CD14-positive monocyte (primary cell): ENCODE results near the gene BRD2. TPM values are rescaled to one million over a fixed set of nuclear protein-coding genes. Genes with fewer than 3 reads are reported as not detected.

Source experiments
- DNase-seq, 3 donors: peaks; one replicate each; pipeline ENCODE4 v3.0.0-alpha.2; 2011 to 2022
- H2AFZ ChIP-seq: 2 replicates; pipeline ENCODE4 v1.6.0; 2012; ENCODE audit warnings: mild to moderate bottlenecking, low read depth, low read length, inconsistent platforms; ENCODE audit not compliant: insufficient read depth, poor library complexity, severe bottlenecking
- H3K27ac ChIP-seq, 2 donors: 1 replicate in 1 of 2; 2 replicates in 1 of 2; pipeline ENCODE4 v1.5.1; 2012 to 2013; ENCODE audit warnings: low read length in 2 of 2, control low read depth in 1 of 2, inconsistent platforms in 1 of 2, low read depth in 1 of 2, mild to moderate bottlenecking in 1 of 2
- H3K27me3 ChIP-seq, 2 donors: one replicate each; pipeline versions ENCODE4 v1.6.0 to v1.6.1; 2011 to 2013; ENCODE audit warnings: low read length in 2 of 2; ENCODE audit not compliant: control insufficient read depth in 2 of 2, insufficient read depth in 2 of 2
- H3K36me3 ChIP-seq, 2 donors: replicated peaks in 1 of 2; 1 replicate in 1 of 2; 2 replicates in 1 of 2; pipeline versions ENCODE4 v1.5.1 to v1.6.1; 2012 to 2013; ENCODE audit warnings: low read length in 2 of 2, control low read depth in 1 of 2, inconsistent platforms in 1 of 2, mild to moderate bottlenecking in 1 of 2; ENCODE audit not compliant: insufficient read depth in 2 of 2, control insufficient read depth in 1 of 2
- H3K4me1 ChIP-seq, 2 donors: 1 replicate in 1 of 2; 2 replicates in 1 of 2; pipeline versions ENCODE4 v1.5.1 to v1.6.1; 2012 to 2013; ENCODE audit warnings: low read length in 2 of 2, control low read depth in 1 of 2, inconsistent platforms in 1 of 2, mild to moderate bottlenecking in 1 of 2, moderate library complexity in 1 of 2; ENCODE audit not compliant: insufficient read depth in 2 of 2, control insufficient read depth in 1 of 2
- H3K4me2 ChIP-seq: replicated peaks from 2 replicates; pipeline ENCODE3; 2012; ENCODE audit warnings: low read length, moderate library complexity, mild to moderate bottlenecking; ENCODE audit not compliant: poor library complexity, severe bottlenecking; ENCODE audit errors: extremely low read depth
- H3K4me3 ChIP-seq, 3 experiments: fragments of 200-600 bp in 1 of 3; sonication (generic) in 1 of 3; replicated peaks in 1 of 3; 1 replicate in 2 of 3; 2 replicates in 1 of 3; pipeline ENCODE4 v1.5.1; 2011 to 2013; ENCODE audit warnings: low read length in 3 of 3, mild to moderate bottlenecking in 3 of 3, control low read depth in 2 of 3, low read depth in 2 of 3, inconsistent platforms in 1 of 3, moderate library complexity in 1 of 3
- H3K79me2 ChIP-seq: 2 replicates; pipeline ENCODE4 v1.6.0; 2012; ENCODE audit warnings: mild to moderate bottlenecking, control low read depth, inconsistent platforms, low read length, moderate library complexity; ENCODE audit not compliant: insufficient read depth
- H3K9ac ChIP-seq: 2 replicates; pipeline ENCODE4 v1.6.0; 2017; ENCODE audit warnings: low read length, mild to moderate bottlenecking; ENCODE audit not compliant: insufficient read depth, poor library complexity, severe bottlenecking
- H3K9me3 ChIP-seq, 2 donors: replicated peaks in 1 of 2; 1 replicate in 1 of 2; 2 replicates in 1 of 2; pipeline versions ENCODE4 v1.5.1 to v1.6.1; 2012 to 2013; ENCODE audit warnings: low read length in 2 of 2, control low read depth in 1 of 2; ENCODE audit not compliant: control insufficient read depth in 1 of 2, insufficient read depth in 1 of 2
- H4K20me1 ChIP-seq: 2 replicates; pipeline ENCODE4 v1.6.0; 2012; ENCODE audit warnings: mild to moderate bottlenecking, low read length, control low read depth, moderate library complexity; ENCODE audit not compliant: insufficient read depth
- H3K27ac Mint-ChIP-seq, 7 donors: one replicate each; pipeline ENCODE4 v1.8.0; 2020; ENCODE audit warnings: mild to moderate bottlenecking in 7 of 7, mixed read lengths in 7 of 7, moderate library complexity in 6 of 7, inconsistent platforms in 2 of 7
- H3K27me3 Mint-ChIP-seq, 3 donors: one replicate each; pipeline ENCODE4 v1.8.0; 2021 to 2022; ENCODE audit warnings: low read depth in 3 of 3, mild to moderate bottlenecking in 3 of 3, mixed read lengths in 3 of 3, moderate library complexity in 3 of 3, inconsistent platforms in 1 of 3
- H3K36me3 Mint-ChIP-seq, 2 donors: one replicate each; pipeline ENCODE4 v1.8.0; 2020; ENCODE audit warnings: mixed read lengths in 2 of 2, inconsistent platforms in 1 of 2, mild to moderate bottlenecking in 1 of 2
- H3K4me1 Mint-ChIP-seq: one replicate; pipeline ENCODE4 v1.8.0; 2020; ENCODE audit warnings: mild to moderate bottlenecking, mixed read lengths
- H3K4me3 Mint-ChIP-seq, 2 donors: one replicate each; pipeline ENCODE4 v1.8.0; 2020; ENCODE audit warnings: mild to moderate bottlenecking in 2 of 2, mixed read lengths in 2 of 2, moderate library complexity in 1 of 2
- H3K9me3 Mint-ChIP-seq, 7 donors: one replicate each; pipeline ENCODE4 v1.8.0; 2020 to 2022; ENCODE audit warnings: mixed read lengths in 7 of 7, mild to moderate bottlenecking in 6 of 7, moderate library complexity in 6 of 7, inconsistent platforms in 2 of 7
- CTCF ChIP-seq: fragments of 200-600 bp; IDR thresholded peaks from one replicate; pipeline ENCODE4 v1.8.0; 2022; ENCODE audit warnings: antibody characterized with exemption, mild to moderate bottlenecking
- WGBS: methylation state at CpG from one replicate; pipeline ENCODE4 v1.1.5; 2013; ENCODE audit warnings: missing lambda C conversion rate; ENCODE audit not compliant: insufficient coverage; 5-methylcytosine and 5-hydroxymethylcytosine counted together
- intact Hi-C, 2 donors: fragments of 100-400 bp; cut with micrococcal nuclease; formaldehyde crosslinking; loops; one replicate each; pipeline versions ENCODE4 v1.15.0 to v1.15.1; 2023
- polyA plus RNA-seq, 3 donors: library from polyadenylated mRNA; depleted of rRNA in 1 of 3; unstranded in 2 of 3; stranded (reverse) in 1 of 3; fragments of 300-500 nt in 2 of 3; fragments of >200 nt in 1 of 3; fragmentation: Illumina TruSeq in 2 of 3; gene quantifications; 1 replicate in 2 of 3; 2 replicates in 1 of 3; pipeline ENCODE4 v1.2.3, GENCODE V29; 2012 to 2021

BRD2 gene
- polyA plus RNA-seq, 3 donors, result 9.6 to 475 (median 21.7) TPM

GRCh38 chr6:32968867-32969684 lies 682 bp downstream of the BRD2 start:
- peak overlapping the region; percentile 99 for H3K4me2 ChIP-seq
- peaks cover 89% of the 10 kb centered on the region for H3K79me2 ChIP-seq
- Mint-ChIP-seq H3K9me3 (peaks cover 0 to 9% (median 0%) of the 10 kb centered on the region in 7 donors), H3K4me3 (peak overlapping the region; percentile 98 to 100), H3K36me3 (peaks cover 15 to 23% of the 10 kb centered on the region in 2 donors), H3K4me1 (peaks cover 45% of the 10 kb centered on the region), H3K27ac (peak overlapping the region; percentile 98 to 100 (median 99)), H3K27me3 (peaks cover 0 to 10% (median 2%) of the 10 kb centered on the region in 3 donors)
- H2AFZ ChIP-seq, result peak overlapping the region; percentile 86
- peaks cover 32 to 42% of the 10 kb centered on the region in 2 donors for H3K4me1 ChIP-seq
- intact Hi-C loops, result loop anchor here in 1 of 2 donors (2.0 kb wide), 1 partner anchor 16 kb away; the partner anchor contains the start of gene HLA-DMA
- peak overlapping the region; percentile 93 to 96 (median 93) for H3K4me3 ChIP-seq
- H3K9me3 ChIP-seq, result no peaks in the 10 kb centered on the region
- peak; percentile 41 to 71 (median 44) for DNase-seq
- TF ChIP-seq CTCF, result no peak
- H3K36me3 ChIP-seq, result peaks cover 0 to 8% of the 10 kb centered on the region in 2 donors
- peak overlapping the region; percentile 95 to 97 for H3K27ac ChIP-seq
- H4K20me1 ChIP-seq, result peaks cover 21% of the 10 kb centered on the region
- H3K27me3 ChIP-seq, result no peaks in the 10 kb centered on the region
- WGBS, result 0% methylated on average over 26 of the region's 40 CpGs
- peak overlapping the region; percentile 79 for H3K9ac ChIP-seq

- DNase-seq, result peak; percentile 57 to 76 (median 61)
- peaks cover 36 to 43% of the 10 kb centered on the region in 2 donors for H3K4me1 ChIP-seq
- TF ChIP-seq CTCF, result peak; percentile 46
- H3K4me2 ChIP-seq, result peak overlapping the region; percentile 99
- H3K79me2 ChIP-seq, result peaks cover 89% of the 10 kb centered on the region
- Mint-ChIP-seq H3K4me3 (peak overlapping the region; percentile 98 to 100), H3K36me3 (peaks cover 20 to 31% of the 10 kb centered on the region in 2 donors), H3K9me3 (peaks cover 0 to 9% (median 0%) of the 10 kb centered on the region in 7 donors), H3K27me3 (peaks cover 0 to 10% (median 2%) of the 10 kb centered on the region in 3 donors), H3K27ac (peak overlapping the region; percentile 98 to 100 (median 99)), H3K4me1 (peaks cover 47% of the 10 kb centered on the region)
- intact Hi-C loops, result loop anchor here (1.0 to 5.0 kb wide), 5 partner anchors 15 to 128 kb away; partner anchors contain the start of genes HLA-DMA (in 1 of the 2) and PSMB8 (in 1 of the 2)
- peak overlapping the region; percentile 95 to 97 for H3K27ac ChIP-seq
- H3K27me3 ChIP-seq, result no peaks in the 10 kb centered on the region
- H4K20me1 ChIP-seq, result peaks cover 28% of the 10 kb centered on the region
- H2AFZ ChIP-seq, result peak overlapping the region; percentile 58
- no peaks in the 10 kb centered on the region for H3K9me3 ChIP-seq
- H3K4me3 ChIP-seq, result peak overlapping the region; percentile 93 to 96 (median 93)
- H3K36me3 ChIP-seq, result peaks cover 7 to 15% of the 10 kb centered on the region in 2 donors
- 0% methylated on average over 9 of the region's 19 CpGs for WGBS
- H3K9ac ChIP-seq, result peak overlapping the region; percentile 79
These were observed 1.5 kb downstream of the BRD2 start for GRCh38 chr6:32969685-32970412.
